Measurements from ENCODE around the gene BRICD5.

Gene BRICD5

GRCh38 chr16:2177561-2177960 is 33.1 kb downstream of the BRICD5 start:
- no peak for FAIRE-seq
- TF ChIP-seq POLR2A (IDR thresholded peaks at IDR 0.05; ENCODE audit: low read depth, low read length): no peak
- DNase-seq (ENCODE audit: insufficient read length, low spot score): no peak

DNA sequence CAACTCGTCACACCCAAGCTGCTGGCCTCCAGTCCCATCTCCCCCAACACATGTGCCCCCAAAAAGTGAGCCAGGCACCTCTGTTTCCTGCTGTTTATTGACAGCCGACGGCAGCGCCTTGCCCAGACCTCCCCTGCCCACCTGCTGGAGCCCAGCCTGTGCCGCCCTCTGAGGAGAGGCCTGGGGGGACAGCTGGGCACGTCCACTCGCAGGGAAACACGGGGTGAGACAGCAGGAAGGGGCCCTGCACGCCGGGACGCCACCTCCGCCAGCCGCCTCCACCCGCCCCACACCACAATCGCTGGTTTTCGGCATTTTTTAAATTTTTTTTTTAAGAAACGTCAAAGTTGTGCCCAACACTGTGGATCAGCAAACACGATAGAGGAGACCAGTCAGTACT is 33.6 kb downstream of the BRICD5 start:
- DNase-seq (ENCODE audit: insufficient read length, low spot score) (no peak), FAIRE-seq (no peak)
- TF ChIP-seq TAF1 (IDR thresholded peaks at IDR 0.05; ENCODE audit: low read depth, low read length) (no peak), POLR2A (IDR thresholded peaks at IDR 0.05; ENCODE audit: low read depth, low read length) (no peak)

DNA sequence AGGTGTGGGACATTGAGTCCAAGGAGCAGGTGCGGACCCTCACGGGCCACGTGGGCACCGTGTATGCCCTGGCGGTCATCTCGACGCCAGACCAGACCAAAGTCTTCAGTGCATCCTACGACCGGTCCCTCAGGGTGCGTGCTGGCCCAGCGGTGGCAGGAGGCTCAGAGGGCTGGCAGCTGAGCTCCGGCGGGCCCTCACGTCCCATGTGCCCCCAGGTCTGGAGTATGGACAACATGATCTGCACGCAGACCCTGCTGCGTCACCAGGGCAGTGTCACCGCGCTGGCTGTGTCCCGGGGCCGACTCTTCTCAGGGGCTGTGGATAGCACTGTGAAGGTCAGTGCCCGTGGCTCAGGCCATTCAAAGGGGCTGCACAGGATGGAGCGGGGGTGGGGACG is 34.6 kb downstream of the BRICD5 start:
- no peak for DNase-seq (ENCODE audit: insufficient read length, low spot score)
- FAIRE-seq: no peak
- TF ChIP-seq POU2F2 (IDR thresholded peaks at IDR 0.05; ENCODE audit: low read depth, low read length) (no peak), SPI1 (IDR thresholded peaks at IDR 0.05; ENCODE audit: low read depth, low read length) (no peak), PAX5 (IDR thresholded peaks at IDR 0.05; ENCODE audit: insufficient read depth, low read length, severe bottlenecking) (no peak), POLR2AphosphoS5 (IDR thresholded peaks at IDR 0.05; ENCODE audit: low read depth, low read length) (no peak), TAF1 (IDR thresholded peaks at IDR 0.05; ENCODE audit: low read depth, low read length) (no peak), POLR2A (IDR thresholded peaks at IDR 0.05; ENCODE audit: low read depth, low read length) (no peak)

DNA sequence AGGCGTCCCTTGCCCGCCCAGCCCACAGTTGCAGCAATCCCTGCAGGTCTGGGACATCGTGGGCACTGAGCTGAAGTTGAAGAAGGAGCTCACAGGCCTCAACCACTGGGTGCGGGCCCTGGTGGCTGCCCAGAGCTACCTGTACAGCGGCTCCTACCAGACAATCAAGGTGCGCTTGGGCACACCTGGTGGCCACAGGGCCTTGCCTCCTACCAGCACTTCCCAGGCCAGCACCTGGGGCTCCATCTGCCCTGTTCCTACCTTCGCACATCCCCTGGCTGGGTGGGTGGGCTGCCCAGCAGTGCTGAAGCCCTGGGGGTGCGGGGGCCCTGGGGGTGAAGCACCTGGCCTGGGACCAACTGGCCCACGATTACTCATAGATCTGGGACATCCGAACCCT is 35.2 kb downstream of the BRICD5 start:
- TF ChIP-seq SPI1 (IDR thresholded peaks at IDR 0.05; ENCODE audit: low read depth, low read length): no peak
- TF ChIP-seq POLR2A (IDR thresholded peaks at IDR 0.05; ENCODE audit: low read depth, low read length): no peak
- no peak for TF ChIP-seq TAF1 (IDR thresholded peaks at IDR 0.05; ENCODE audit: low read depth, low read length)
- TF ChIP-seq POU2F2 (IDR thresholded peaks at IDR 0.05; ENCODE audit: low read depth, low read length): no peak
- no peak for TF ChIP-seq PAX5 (IDR thresholded peaks at IDR 0.05; ENCODE audit: insufficient read depth, low read length, severe bottlenecking)
- TF ChIP-seq POLR2AphosphoS5 (IDR thresholded peaks at IDR 0.05; ENCODE audit: low read depth, low read length): no peak
- FAIRE-seq: no peak
- DNase-seq (ENCODE audit: insufficient read length, low spot score): no peak

GRCh38 chr16:2174396-2175131 is 36.1 kb downstream of the BRICD5 start:
- DNase-seq (ENCODE audit: insufficient read length, low spot score) (no peak), FAIRE-seq (no peak)

DNA sequence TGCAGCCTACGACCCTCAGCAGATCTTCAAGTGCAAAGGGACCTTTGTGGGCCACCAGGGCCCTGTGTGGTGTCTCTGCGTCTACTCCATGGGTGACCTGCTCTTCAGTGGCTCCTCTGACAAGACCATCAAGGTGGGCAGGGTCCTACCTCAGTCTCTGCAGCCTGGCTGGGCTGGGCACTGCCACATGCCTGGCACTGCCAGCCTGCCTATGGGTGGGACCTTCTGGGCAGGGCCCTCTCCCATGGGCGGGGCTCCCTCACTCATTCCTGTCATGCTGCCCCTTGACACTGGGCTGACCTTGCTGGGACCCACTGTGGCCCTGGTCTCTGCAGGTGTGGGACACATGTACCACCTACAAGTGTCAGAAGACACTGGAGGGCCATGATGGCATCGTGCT is 36.7 kb downstream of the BRICD5 start:
- TF ChIP-seq POU2F2 (IDR thresholded peaks at IDR 0.05; ENCODE audit: low read depth, low read length): no peak
- no peak for TF ChIP-seq SPI1 (IDR thresholded peaks at IDR 0.05; ENCODE audit: low read depth, low read length)
- TF ChIP-seq TAF1 (IDR thresholded peaks at IDR 0.05; ENCODE audit: low read depth, low read length): no peak
- no peak for TF ChIP-seq POLR2A (IDR thresholded peaks at IDR 0.05; ENCODE audit: low read depth, low read length)
- TF ChIP-seq POLR2AphosphoS5 (IDR thresholded peaks at IDR 0.05; ENCODE audit: low read depth, low read length): no peak
- TF ChIP-seq PAX5 (IDR thresholded peaks at IDR 0.05; ENCODE audit: insufficient read depth, low read length, severe bottlenecking): no peak
- FAIRE-seq (no peak), DNase-seq (ENCODE audit: insufficient read length, low spot score) (no peak)

More at GRCh38 chr16:2174396-2175131, 36.1 kb downstream of the BRICD5 start:
- TF ChIP-seq POU2F2 (IDR thresholded peaks at IDR 0.05; ENCODE audit: low read depth, low read length) (no peak), POLR2A (IDR thresholded peaks at IDR 0.05; ENCODE audit: low read depth, low read length) (no peak), TAF1 (IDR thresholded peaks at IDR 0.05; ENCODE audit: low read depth, low read length) (no peak), PAX5 (IDR thresholded peaks at IDR 0.05; ENCODE audit: insufficient read depth, low read length, severe bottlenecking) (no peak), SPI1 (IDR thresholded peaks at IDR 0.05; ENCODE audit: low read depth, low read length) (no peak), POLR2AphosphoS5 (IDR thresholded peaks at IDR 0.05; ENCODE audit: low read depth, low read length) (no peak)

DNA sequence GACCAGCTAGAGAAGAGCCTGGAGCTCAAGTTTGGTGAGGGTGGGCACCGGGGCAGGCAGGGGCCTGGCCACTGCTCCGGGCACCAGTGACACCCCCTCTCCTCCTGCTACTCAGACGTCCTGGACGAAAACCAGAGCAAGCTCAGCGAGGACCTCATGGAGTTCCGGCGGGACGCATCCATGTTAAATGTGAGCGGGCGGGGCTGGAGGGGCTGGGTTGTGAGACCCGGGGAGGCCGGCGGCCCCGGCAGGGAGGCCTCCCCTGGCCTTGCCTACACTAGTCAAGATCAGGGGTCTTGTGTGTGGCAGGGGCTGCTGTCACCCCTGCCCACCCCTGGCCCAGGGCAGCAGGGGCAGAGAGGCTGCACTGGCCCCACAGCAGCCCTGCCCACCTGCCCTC is 37.3 kb downstream of the BRICD5 start:
- no peak for TF ChIP-seq POLR2AphosphoS5 (IDR thresholded peaks at IDR 0.05; ENCODE audit: low read depth, low read length)
- no peak for TF ChIP-seq POLR2A (IDR thresholded peaks at IDR 0.05; ENCODE audit: low read depth, low read length)
- TF ChIP-seq PAX5 (IDR thresholded peaks at IDR 0.05; ENCODE audit: insufficient read depth, low read length, severe bottlenecking): no peak
- FAIRE-seq (no peak), DNase-seq (ENCODE audit: insufficient read length, low spot score) (no peak)

DNA sequence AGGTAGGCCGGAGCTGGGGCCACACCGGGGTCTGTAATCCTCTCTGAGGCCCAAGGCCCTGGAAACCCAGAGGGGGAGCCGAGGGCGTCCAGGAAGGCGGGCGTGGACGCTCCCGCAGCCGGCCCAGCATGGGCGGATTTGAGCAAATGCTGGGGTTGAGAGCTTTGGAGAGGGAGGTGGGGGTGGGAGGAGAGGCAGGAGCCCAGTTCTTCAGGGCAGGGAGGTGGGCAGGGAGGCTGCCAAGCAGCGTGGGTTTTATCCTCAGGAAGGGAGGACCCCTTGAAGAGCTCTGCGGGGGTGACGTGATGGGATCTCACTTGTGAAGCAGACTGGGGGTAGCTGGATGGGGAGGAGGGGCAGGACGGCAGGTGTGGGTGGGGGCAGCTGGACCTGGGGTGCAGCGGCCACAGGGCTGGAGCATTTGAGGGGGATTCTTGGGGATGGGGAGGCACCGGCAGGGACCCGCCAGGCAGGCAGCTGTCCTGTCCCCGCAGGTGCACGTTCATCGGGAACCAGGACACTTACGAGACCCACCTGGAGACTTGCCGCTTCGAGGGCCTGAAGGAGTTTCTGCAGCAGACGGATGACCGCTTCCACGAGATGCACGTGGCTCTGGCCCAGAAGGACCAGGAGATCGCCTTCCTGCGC is 37.9 kb downstream of the BRICD5 start:
- FAIRE-seq (no peak), DNase-seq (ENCODE audit: insufficient read length, low spot score) (no peak)
- TF ChIP-seq PAX5 (IDR thresholded peaks at IDR 0.05; ENCODE audit: insufficient read depth, low read length, severe bottlenecking) (no peak), SPI1 (IDR thresholded peaks at IDR 0.05; ENCODE audit: low read depth, low read length) (no peak), POLR2AphosphoS5 (IDR thresholded peaks at IDR 0.05; ENCODE audit: low read depth, low read length) (no peak), POU2F2 (IDR thresholded peaks at IDR 0.05; ENCODE audit: low read depth, low read length) (no peak), TAF1 (IDR thresholded peaks at IDR 0.05; ENCODE audit: low read depth, low read length) (no peak), POLR2A (IDR thresholded peaks at IDR 0.05; ENCODE audit: low read depth, low read length) (no peak)

GRCh38 chr16:2171601-2172178 is 39.0 kb downstream of the BRICD5 start:
- TF ChIP-seq PAX5 (IDR thresholded peaks at IDR 0.05; ENCODE audit: insufficient read depth, low read length, severe bottlenecking) (no peak), POLR2A (IDR thresholded peaks at IDR 0.05; ENCODE audit: low read depth, low read length) (no peak), POLR2AphosphoS5 (IDR thresholded peaks at IDR 0.05; ENCODE audit: low read depth, low read length) (no peak), POU2F2 (IDR thresholded peaks at IDR 0.05; ENCODE audit: low read depth, low read length) (no peak), SPI1 (IDR thresholded peaks at IDR 0.05; ENCODE audit: low read depth, low read length) (no peak), TAF1 (IDR thresholded peaks at IDR 0.05; ENCODE audit: low read depth, low read length) (no peak)
- DNase-seq (ENCODE audit: insufficient read length, low spot score) (no peak), FAIRE-seq (no peak)

All from GM12891 (cell line).